ENCODE results near the gene CCND2.

The CCND2 gene

GRCh38 chr12:4245446-4245845 is 28.1 kb upstream of the CCND2 start:
- TF ChIP-seq ZNF239 (tag by site-specific recombination; IDR thresholded peaks at IDR 0.05) (no peak), ZNF223 (tag by site-specific recombination; IDR thresholded peaks at IDR 0.05) (no peak), YY1 (tag by site-specific recombination; IDR thresholded peaks at IDR 0.05) (no peak), ZNF221 (tag by site-specific recombination; IDR thresholded peaks at IDR 0.05; ENCODE audit: borderline replicate concordance) (no peak)
- Histone ChIP-seq H3K4me3 (ENCODE audit: low read depth, low read length) (no peak overlapping the region), H3K27ac (ENCODE audit: extremely low read depth, low read depth, low read length) (no peak overlapping the region), H3K9me3 (ENCODE audit: control insufficient read depth, insufficient read depth, low read depth, low read length) (no peaks in the 10 kb centered on the region), H3K4me1 (ENCODE audit: control insufficient read depth, insufficient read depth, low read length) (no peaks in the 10 kb centered on the region), H3K36me3 (ENCODE audit: control insufficient read depth in 2 of 2, insufficient read depth in 1 of 2, low read length in 2 of 2) (no peaks in the 10 kb centered on the region)
- ChIA-PET CTCF (no interaction called here), POLR2A (no interaction called here)

- Histone ChIP-seq H3K4me1 (ENCODE audit: control insufficient read depth, insufficient read depth, low read length) (no peaks in the 10 kb centered on the region), H3K4me3 (ENCODE audit: low read depth, low read length) (no peak overlapping the region), H3K27ac (ENCODE audit: extremely low read depth, low read depth, low read length) (no peak overlapping the region), H3K9me3 (ENCODE audit: control insufficient read depth, insufficient read depth, low read depth, low read length) (no peaks in the 10 kb centered on the region), H3K36me3 (ENCODE audit: control insufficient read depth in 2 of 2, insufficient read depth in 1 of 2, low read length in 2 of 2) (no peaks in the 10 kb centered on the region)
- no peak for TF ChIP-seq YY2 (tag by site-specific recombination; IDR thresholded peaks at IDR 0.05)
- TF ChIP-seq PRDM1 (tag by site-specific recombination; IDR thresholded peaks at IDR 0.05): no peak
- TF ChIP-seq ZBTB17 (tag by site-specific recombination; IDR thresholded peaks at IDR 0.05): no peak
- no peak for TF ChIP-seq ZSCAN5A (tag by site-specific recombination; IDR thresholded peaks at IDR 0.05)
- TF ChIP-seq SP7 (tag by site-specific recombination; IDR thresholded peaks at IDR 0.05): no peak
- TF ChIP-seq ZIC2 (tag by site-specific recombination; IDR thresholded peaks at IDR 0.05): no peak
- TF ChIP-seq RBAK (tag by site-specific recombination; IDR thresholded peaks at IDR 0.05): no peak
- TF ChIP-seq ZNF341 (tag by site-specific recombination; IDR thresholded peaks at IDR 0.05; ENCODE audit: low read depth): no peak
- TF ChIP-seq ELK4 (IDR thresholded peaks at IDR 0.05; ENCODE audit: borderline replicate concordance, low read depth, low read length): no peak
- TF ChIP-seq SALL2 (tag by site-specific recombination; IDR thresholded peaks at IDR 0.05; ENCODE audit: borderline replicate concordance): no peak
- no peak for TF ChIP-seq HOXD13 (CRISPR knock-in tag; IDR thresholded peaks at IDR 0.05; ENCODE audit: borderline replicate concordance)
- ChIA-PET POLR2A (no interaction called here), CTCF (no interaction called here)
These were observed 27.4 kb upstream of the CCND2 start for GRCh38 chr12:4246116-4246515.

- CTCF ChIA-PET: interaction anchor here (0.7 kb wide), 1 partner anchor 50 kb away, joined by 3 read pairs; no protein-coding TSS in a partner anchor
- Histone ChIP-seq H3K9me3 (ENCODE audit: control insufficient read depth, insufficient read depth, low read depth, low read length) (no peaks in the 10 kb centered on the region), H3K27ac (ENCODE audit: extremely low read depth, low read depth, low read length) (no peak overlapping the region), H3K4me3 (ENCODE audit: low read depth, low read length) (no peak overlapping the region), H3K36me3 (ENCODE audit: control insufficient read depth in 2 of 2, insufficient read depth in 1 of 2, low read length in 2 of 2) (no peaks in the 10 kb centered on the region), H3K4me1 (ENCODE audit: control insufficient read depth, insufficient read depth, low read length) (no peaks in the 10 kb centered on the region)
- TF ChIP-seq ZNF701 (tag by site-specific recombination; IDR thresholded peaks at IDR 0.05) (no peak), KLF16 (tag by site-specific recombination; IDR thresholded peaks at IDR 0.05) (no peak), INSM2 (tag by site-specific recombination; IDR thresholded peaks at IDR 0.05) (no peak), ZNF274 (IDR thresholded peaks at IDR 0.05; ENCODE audit: low read length) (no peak), ZNF274 (tag by site-specific recombination; IDR thresholded peaks at IDR 0.05; ENCODE audit: borderline replicate concordance) (no peak), ATF2 (tag by site-specific recombination; IDR thresholded peaks at IDR 0.05; ENCODE audit: low read depth) (no peak), ZNF585B (tag by site-specific recombination; IDR thresholded peaks at IDR 0.05) (no peak), ZNF830 (tag by site-specific recombination; IDR thresholded peaks at IDR 0.05; ENCODE audit: low read depth) (no peak), ZNF624 (tag by site-specific recombination; IDR thresholded peaks at IDR 0.05) (no peak), ZNF140 (tag by site-specific recombination; IDR thresholded peaks at IDR 0.05) (no peak), OSR2 (tag by site-specific recombination; IDR thresholded peaks at IDR 0.05) (no peak), PRDM1 (tag by site-specific recombination; IDR thresholded peaks at IDR 0.05) (no peak), GLIS1 (tag by site-specific recombination; IDR thresholded peaks at IDR 0.05) (no peak)
- POLR2A ChIA-PET: no interaction called here
These were observed 22.9 kb upstream of the CCND2 start for GRCh38 chr12:4250691-4251090.

Measured in HEK293 (cell line).